ENCODE data around the gene HRAS.

Gene HRAS

GRCh38 chr11:530960-531831 is 4.2 kb downstream of the HRAS start:
- no peak for DNase-seq (ENCODE audit: low read depth)
- TF ChIP-seq CTCF (IDR thresholded peaks at IDR 0.05; ENCODE audit: low read length, missing control alignments) = no peak
- H3K4me3 ChIP-seq (replicated peaks; ENCODE audit: low read depth, low read length) = no peak overlapping the region

- TF ChIP-seq CTCF (IDR thresholded peaks at IDR 0.05; ENCODE audit: low read length, missing control alignments) = no peak
- H3K4me3 ChIP-seq (replicated peaks; ENCODE audit: low read depth, low read length) = no peak overlapping the region
- DNase-seq (ENCODE audit: low read depth) = no peak
Measured at GRCh38 chr11:529728-530411, 5.5 kb downstream of the HRAS start.

GRCh38 chr11:528815-529727 is 6.3 kb downstream of the HRAS start:
- TF ChIP-seq CTCF (IDR thresholded peaks at IDR 0.05; ENCODE audit: low read length, missing control alignments) = no peak

GRCh38 chr11:528166-528814 is 7.1 kb downstream of the HRAS start:
- no peak for DNase-seq (ENCODE audit: low read depth)
- TF ChIP-seq CTCF (IDR thresholded peaks at IDR 0.05; ENCODE audit: low read length, missing control alignments) = no peak
- H3K4me3 ChIP-seq (replicated peaks; ENCODE audit: low read depth, low read length) = no peak overlapping the region

More at GRCh38 chr11:528815-529727, 6.3 kb downstream of the HRAS start:
- no peak for DNase-seq (ENCODE audit: low read depth)
- H3K4me3 ChIP-seq (replicated peaks; ENCODE audit: low read depth, low read length) = no peak overlapping the region

GRCh38 chr11:526192-526591 is 9.2 kb downstream of the HRAS start:
- DNase-seq (ENCODE audit: low read depth) = no peak
- TF ChIP-seq CTCF (IDR thresholded peaks at IDR 0.05; ENCODE audit: low read length, missing control alignments) = no peak
- H3K4me3 ChIP-seq (replicated peaks; ENCODE audit: low read depth, low read length) = no peak overlapping the region

GRCh38 chr11:521177-521688 is 14.1 kb downstream of the HRAS start:
- TF ChIP-seq CTCF (IDR thresholded peaks at IDR 0.05; ENCODE audit: low read length, missing control alignments) = no peak
- no peak overlapping the region for H3K4me3 ChIP-seq (replicated peaks; ENCODE audit: low read depth, low read length)
- no peak for DNase-seq (ENCODE audit: low read depth)
